Ammon's horn (tissue), 1 donor: ENCODE data around the gene ATP1A2.
"Not testable (repeated sequence)": the region's sequence is repeated elsewhere in the genome, so short reads cannot be mapped to it uniquely, and the experiment has no call there.

ENCODE experiments used
- DNase-seq: peaks from one replicate; pipeline ENCODE4 v3.0.0-alpha.2; 2016; ENCODE audit warnings: low spot score

The ATP1A2 gene

GRCh38 chr1:160124705-160125478, 9.3 kb downstream of the ATP1A2 start:
- no peak for DNase-seq

- no peak for DNase-seq
Measured at GRCh38 chr1:160125746-160126145, 10.2 kb downstream of the ATP1A2 start.

GRCh38 chr1:160126342-160126741, 10.8 kb downstream of the ATP1A2 start:
- not testable (repeated sequence) for DNase-seq

- no peak for DNase-seq
Measured at GRCh38 chr1:160127381-160127780, 11.8 kb downstream of the ATP1A2 start.

GRCh38 chr1:160127865-160128523, 12.4 kb downstream of the ATP1A2 start:
- no peak for DNase-seq

- no peak for DNase-seq
Measured at GRCh38 chr1:160128636-160129035, 13.1 kb downstream of the ATP1A2 start.

- no peak for DNase-seq
Measured at GRCh38 chr1:160129046-160129445, 13.5 kb downstream of the ATP1A2 start.

- no peak for DNase-seq
Measured at GRCh38 chr1:160129558-160129957, 14.0 kb downstream of the ATP1A2 start.

- no peak for DNase-seq
Measured at GRCh38 chr1:160129966-160130365, 14.4 kb downstream of the ATP1A2 start.

- DNase-seq = no peak
Measured at GRCh38 chr1:160130486-160130885, 14.9 kb downstream of the ATP1A2 start.

GRCh38 chr1:160130939-160131338, 15.4 kb downstream of the ATP1A2 start:
- no peak for DNase-seq

GRCh38 chr1:160131803-160132565, 16.4 kb downstream of the ATP1A2 start:
- peak; percentile 63 for DNase-seq

GRCh38 chr1:160133990-160134770, 18.6 kb downstream of the ATP1A2 start:
- no peak for DNase-seq

GRCh38 chr1:160134791-160135572, 19.4 kb downstream of the ATP1A2 start:
- no peak for DNase-seq

- no peak for DNase-seq
Measured at GRCh38 chr1:160136121-160136925, 20.8 kb downstream of the ATP1A2 start.

GRCh38 chr1:160136926-160137200, 21.3 kb downstream of the ATP1A2 start:
- no peak for DNase-seq

GRCh38 chr1:160137216-160137862, 21.8 kb downstream of the ATP1A2 start:
- no peak for DNase-seq

- DNase-seq = no peak
Measured at GRCh38 chr1:160139840-160140239, 24.3 kb downstream of the ATP1A2 start.

- peak; percentile 55 for DNase-seq
Measured at GRCh38 chr1:160143695-160144094, 28.1 kb downstream of the ATP1A2 start.

GRCh38 chr1:160144921-160145320, 29.4 kb downstream of the ATP1A2 start:
- DNase-seq = no peak
